ENCODE measurements around the gene GRHPR. TPM values are rescaled to one million over a fixed set of nuclear protein-coding genes. Genes with fewer than 3 reads are reported as not detected.

Gene GRHPR
- total RNA-seq, 4 donors from 2014 or later, result 135 to 143 (median 138) TPM

DNA sequence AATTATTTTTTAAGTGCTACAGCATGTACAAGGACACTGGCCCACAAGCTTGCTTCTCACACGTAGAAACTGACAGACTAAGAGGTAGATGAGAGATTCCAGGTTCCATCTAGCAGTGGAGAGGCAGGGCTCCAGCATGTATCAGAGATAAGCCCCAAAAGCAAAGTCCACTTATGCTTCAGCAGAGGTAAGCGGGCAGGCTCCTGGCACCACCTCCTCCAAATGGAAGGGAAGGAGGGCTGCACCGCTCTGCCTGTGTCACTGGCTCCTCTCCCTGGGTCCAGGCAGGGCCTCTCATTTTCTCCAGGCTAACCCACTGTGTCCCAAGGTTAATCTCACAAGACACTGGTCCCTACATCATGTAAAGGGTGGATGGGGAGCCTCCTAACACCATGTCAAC, 15.9 kb downstream of the GRHPR start:
- peaks cover 32 to 94% (median 79%) of the 10 kb centered on the region in 4 donors for H3K36me3 ChIP-seq
- no peaks in the 10 kb centered on the region for H3K27me3 ChIP-seq
- no peak overlapping the region for H3K4me3 ChIP-seq
- intact Hi-C loops (cut with DNase I), result no loop called here
- H3K4me1 ChIP-seq, result peaks cover 19 to 29% (median 21%) of the 10 kb centered on the region in 4 donors
- DNase-seq (ENCODE audit: extremely low spot score), result no peak
- 89% methylated on average over 3 of the region's 3 CpGs for WGBS
- H3K9me3 ChIP-seq, result no peaks in the 10 kb centered on the region
- H3K27ac ChIP-seq (replicated peaks in 1 of 4), result no peak overlapping the region
- TF ChIP-seq, protein P1, sequence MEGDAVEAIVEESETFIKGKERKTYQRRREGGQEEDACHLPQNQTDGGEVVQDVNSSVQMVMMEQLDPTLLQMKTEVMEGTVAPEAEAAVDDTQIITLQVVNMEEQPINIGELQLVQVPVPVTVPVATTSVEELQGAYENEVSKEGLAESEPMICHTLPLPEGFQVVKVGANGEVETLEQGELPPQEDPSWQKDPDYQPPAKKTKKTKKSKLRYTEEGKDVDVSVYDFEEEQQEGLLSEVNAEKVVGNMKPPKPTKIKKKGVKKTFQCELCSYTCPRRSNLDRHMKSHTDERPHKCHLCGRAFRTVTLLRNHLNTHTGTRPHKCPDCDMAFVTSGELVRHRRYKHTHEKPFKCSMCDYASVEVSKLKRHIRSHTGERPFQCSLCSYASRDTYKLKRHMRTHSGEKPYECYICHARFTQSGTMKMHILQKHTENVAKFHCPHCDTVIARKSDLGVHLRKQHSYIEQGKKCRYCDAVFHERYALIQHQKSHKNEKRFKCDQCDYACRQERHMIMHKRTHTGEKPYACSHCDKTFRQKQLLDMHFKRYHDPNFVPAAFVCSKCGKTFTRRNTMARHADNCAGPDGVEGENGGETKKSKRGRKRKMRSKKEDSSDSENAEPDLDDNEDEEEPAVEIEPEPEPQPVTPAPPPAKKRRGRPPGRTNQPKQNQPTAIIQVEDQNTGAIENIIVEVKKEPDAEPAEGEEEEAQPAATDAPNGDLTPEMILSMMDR (IDR thresholded peaks at IDR 0.05), result no peak
- no peak for TF ChIP-seq POLR2A (IDR thresholded peaks at IDR 0.05; ENCODE audit: low read depth)

DNA sequence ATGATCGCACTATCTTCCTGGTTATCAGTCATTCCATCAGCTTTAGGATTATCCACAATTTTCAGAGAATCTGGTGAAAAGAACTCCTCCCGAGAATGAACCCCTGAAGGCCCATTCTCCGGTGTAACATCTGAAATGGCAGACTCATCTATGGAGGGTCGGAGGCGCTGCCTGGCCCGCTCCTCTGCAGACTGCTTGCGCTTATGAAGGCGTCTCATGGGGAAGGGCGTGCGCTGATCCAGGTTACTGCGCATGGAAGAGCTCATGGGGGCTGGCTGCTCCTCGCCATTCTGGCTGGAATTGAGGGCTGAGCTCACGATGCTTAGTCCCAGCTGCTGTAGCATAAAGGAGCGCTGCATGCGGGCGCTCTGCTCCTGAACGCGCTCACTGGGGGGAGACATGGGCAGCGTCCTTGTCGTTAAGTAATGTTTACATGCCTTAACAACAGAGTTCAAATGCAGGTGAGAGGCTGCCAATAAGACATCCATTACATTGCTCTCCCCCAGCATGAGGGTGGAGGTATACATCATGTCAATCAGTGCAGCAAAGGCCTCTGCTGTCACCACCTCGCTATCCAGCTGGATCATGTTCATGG, 19.4 kb downstream of the GRHPR start:
- no peaks in the 10 kb centered on the region for H3K9me3 ChIP-seq
- peaks cover 25 to 61% (median 56%) of the 10 kb centered on the region in 4 donors for H3K36me3 ChIP-seq
- no peak overlapping the region for H3K27ac ChIP-seq (replicated peaks in 1 of 4)
- intact Hi-C loops (cut with DNase I), result no loop called here
- no peaks in the 10 kb centered on the region for H3K27me3 ChIP-seq
- H3K4me3 ChIP-seq, result no peak overlapping the region
- peaks cover 10 to 17% (median 16%) of the 10 kb centered on the region in 4 donors for H3K4me1 ChIP-seq
- 96% methylated on average over 16 of the region's 21 CpGs for WGBS
- no peak for DNase-seq (ENCODE audit: extremely low spot score)
- TF ChIP-seq, protein P1 (IDR thresholded peaks at IDR 0.05), result no peak
- no peak for TF ChIP-seq POLR2A (IDR thresholded peaks at IDR 0.05; ENCODE audit: low read depth)
- no peak for TF ChIP-seq EP300 (IDR thresholded peaks at IDR 0.05)
- no peak for TF ChIP-seq POLR2AphosphoS5 (IDR thresholded peaks at IDR 0.05)

DNA sequence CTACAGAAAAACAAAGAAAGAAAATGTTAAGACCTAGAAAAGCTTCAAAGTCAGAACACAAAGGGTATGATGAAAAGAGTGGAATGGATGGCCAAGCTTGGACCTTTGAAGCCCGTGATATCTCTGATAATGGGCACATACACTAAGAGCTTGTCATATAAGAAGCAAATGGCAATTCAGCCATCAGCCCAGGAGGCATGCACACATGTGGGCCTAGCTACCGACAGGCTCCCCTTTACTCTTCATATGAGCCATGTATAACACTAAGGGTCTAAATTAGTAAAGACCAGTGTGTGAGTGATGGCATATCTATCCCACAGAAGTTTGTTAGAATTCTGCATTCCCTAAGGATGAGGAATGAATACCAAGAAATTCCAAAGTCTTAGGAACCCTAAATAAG, 20.1 kb downstream of the GRHPR start:
- DNase-seq (ENCODE audit: extremely low spot score), result no peak
- intact Hi-C loops (cut with DNase I), result no loop called here
- H3K36me3 ChIP-seq, result peaks cover 20 to 54% (median 49%) of the 10 kb centered on the region in 4 donors
- WGBS, result 94% methylated on average over 2 of the region's 2 CpGs
- no peak overlapping the region for H3K4me3 ChIP-seq
- H3K4me1 ChIP-seq, result peaks cover 10 to 22% (median 16%) of the 10 kb centered on the region in 4 donors
- no peak overlapping the region for H3K27ac ChIP-seq (replicated peaks in 1 of 4)
- no peaks in the 10 kb centered on the region for H3K27me3 ChIP-seq
- TF ChIP-seq EP300 (IDR thresholded peaks at IDR 0.05) (no peak), POLR2AphosphoS5 (IDR thresholded peaks at IDR 0.05) (no peak)
- no peaks in the 10 kb centered on the region for H3K9me3 ChIP-seq

DNA sequence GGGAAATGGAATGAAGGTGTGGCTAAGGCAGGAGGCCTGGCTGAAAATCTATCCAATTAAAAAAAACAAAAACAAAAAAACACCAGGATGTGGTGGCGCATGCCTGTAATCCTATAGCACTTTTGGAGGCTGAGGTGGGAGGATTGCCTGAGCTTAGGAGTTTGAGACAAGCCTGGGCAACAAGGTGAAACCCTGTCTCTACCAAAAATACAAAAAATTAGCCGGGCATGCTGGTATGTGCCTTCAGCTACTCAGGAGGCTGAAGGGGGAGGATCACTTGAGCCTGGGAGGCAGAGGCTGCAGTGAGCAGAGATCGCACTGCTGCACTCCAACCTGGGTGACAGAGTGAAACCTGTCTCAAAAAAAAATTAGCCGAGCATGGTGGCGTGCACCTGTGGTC, 21.1 kb downstream of the GRHPR start:
- Histone ChIP-seq H3K4me1 (peaks cover 5 to 22% (median 13%) of the 10 kb centered on the region in 4 donors), H3K9me3 (no peaks in the 10 kb centered on the region), H3K36me3 (peaks cover 18 to 44% (median 39%) of the 10 kb centered on the region in 4 donors), H3K27ac (replicated peaks in 1 of 4) (no peak overlapping the region), H3K27me3 (no peaks in the 10 kb centered on the region), H3K4me3 (no peak overlapping the region)
- 98% methylated on average over 5 of the region's 5 CpGs for WGBS
- TF ChIP-seq, protein P1 (IDR thresholded peaks at IDR 0.05), result no peak
- TF ChIP-seq EP300 (IDR thresholded peaks at IDR 0.05) (no peak), POLR2AphosphoS5 (IDR thresholded peaks at IDR 0.05) (no peak), POLR2A (IDR thresholded peaks at IDR 0.05; ENCODE audit: low read depth) (no peak)
- intact Hi-C loops (cut with DNase I), result no loop called here
- no peak for DNase-seq (ENCODE audit: extremely low spot score)

DNA sequence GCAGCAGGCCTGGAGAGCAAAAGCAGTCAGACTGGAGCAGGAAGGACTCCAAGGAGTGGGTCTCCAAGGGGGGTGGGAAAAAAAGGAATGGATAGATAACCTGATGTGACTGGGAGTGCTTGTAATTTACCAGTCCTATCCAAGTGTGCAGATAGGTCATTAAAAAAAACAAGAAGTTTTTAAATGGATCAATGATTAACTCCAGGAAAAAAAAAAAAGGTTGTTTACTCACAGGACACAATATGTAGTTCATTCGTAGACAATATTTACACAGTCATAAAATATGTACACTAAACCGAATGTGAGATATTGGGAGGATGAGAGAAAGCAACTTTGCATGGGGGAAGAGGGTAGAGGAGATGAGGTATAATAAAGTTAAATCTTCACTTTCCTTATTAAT, 22.4 kb downstream of the GRHPR start:
- Histone ChIP-seq H3K9me3 (no peaks in the 10 kb centered on the region), H3K27ac (replicated peaks in 1 of 4) (no peak overlapping the region), H3K36me3 (peaks cover 18 to 30% (median 28%) of the 10 kb centered on the region in 4 donors), H3K4me3 (no peak overlapping the region), H3K4me1 (peaks cover 0 to 22% (median 7%) of the 10 kb centered on the region in 4 donors), H3K27me3 (no peaks in the 10 kb centered on the region)
- no peak for DNase-seq (ENCODE audit: extremely low spot score)
- intact Hi-C loops (cut with DNase I), result no loop called here
- WGBS, result 85% methylated on average over 2 of the region's 2 CpGs
- no peak for TF ChIP-seq POLR2AphosphoS5 (IDR thresholded peaks at IDR 0.05)

DNA sequence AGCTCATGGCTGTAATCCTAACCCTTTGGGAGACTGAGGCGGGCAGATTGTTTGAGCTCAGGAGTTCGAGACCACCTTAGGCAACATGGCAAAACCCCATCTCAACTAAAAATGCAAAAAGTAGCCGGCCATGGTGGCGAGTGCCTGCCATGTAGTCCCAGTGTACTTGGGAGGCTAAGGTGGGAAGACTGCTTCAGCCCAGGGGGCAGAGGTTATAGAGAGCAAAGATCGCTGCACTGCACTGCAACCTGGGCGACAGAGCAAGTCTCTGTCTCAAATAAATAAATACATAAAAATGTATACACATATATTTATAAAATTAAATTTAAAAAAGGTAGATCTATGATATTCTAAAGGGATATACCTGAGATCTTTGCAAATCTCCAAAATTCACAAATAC, 23.3 kb downstream of the GRHPR start:
- peaks cover 12 to 21% (median 19%) of the 10 kb centered on the region in 4 donors for H3K36me3 ChIP-seq
- 96% methylated on average over 6 of the region's 6 CpGs for WGBS
- no peak for TF ChIP-seq EP300 (IDR thresholded peaks at IDR 0.05)
- no peak for TF ChIP-seq POLR2AphosphoS5 (IDR thresholded peaks at IDR 0.05)
- no peak for TF ChIP-seq POLR2A (IDR thresholded peaks at IDR 0.05; ENCODE audit: low read depth)
- TF ChIP-seq, protein P1 (IDR thresholded peaks at IDR 0.05), result no peak

More for the DNA sequence above, 23.3 kb downstream of the GRHPR start:
- H3K27me3 ChIP-seq, result no peaks in the 10 kb centered on the region
- no peak overlapping the region for H3K4me3 ChIP-seq
- intact Hi-C loops (cut with DNase I), result no loop called here
- H3K4me1 ChIP-seq, result peaks cover 0 to 29% (median 9%) of the 10 kb centered on the region in 4 donors
- H3K9me3 ChIP-seq, result no peaks in the 10 kb centered on the region
- H3K27ac ChIP-seq (replicated peaks in 1 of 4), result no peak overlapping the region
- no peak for DNase-seq (ENCODE audit: extremely low spot score)

All from esophagus muscularis mucosa (tissue), 4 donors.